DOHH2 (cell line): Measurements from ENCODE around the gene PNPLA7.

ENCODE experiments used
- CTCF ChIP-seq: fragments of 200-600 bp; sonication (generic); IDR thresholded peaks from one replicate; pipeline ENCODE4 v1.5.1; 2014; ENCODE audit warnings: antibody characterized with exemption, mild to moderate bottlenecking, low read depth, low read length; ENCODE audit not compliant: poor library complexity, severe bottlenecking
- EZH2phosphoT487 ChIP-seq: fragments of 200-600 bp; sonication (generic); IDR thresholded peaks from 2 replicates; pipeline ENCODE4 v1.6.1; 2017; ENCODE audit warnings: borderline replicate concordance, mild to moderate bottlenecking, antibody characterized with exemption, low read length, moderate library complexity, mixed read lengths

GRCh38 chr9:137516144-137516917, 33.9 kb downstream of the PNPLA7 start:
- TF ChIP-seq CTCF (no peak), EZH2phosphoT487 (no peak)
